Endothelial cell (in vitro differentiated cells): ENCODE data around the gene IQCF5. TPM values are rescaled to one million over a fixed set of nuclear protein-coding genes. Genes with fewer than 3 reads are reported as not detected.
"Not testable (repeated sequence)": the region's sequence is repeated elsewhere in the genome, so short reads cannot be mapped to it uniquely, and the experiment has no call there.

Experiments
- DNase-seq: peaks from one replicate; pipeline ENCODE4 v3.0.0; 2021; ENCODE audit warnings: low spot score
- H3K27ac Mint-ChIP-seq: one replicate; pipeline ENCODE4 v1.8.0; 2021; ENCODE audit warnings: mixed read lengths, inconsistent platforms; ENCODE audit not compliant: unreplicated experiment
- H3K27me3 Mint-ChIP-seq: one replicate; pipeline ENCODE4 v1.8.0; 2021; ENCODE audit warnings: mild to moderate bottlenecking, moderate library complexity, mixed read lengths, inconsistent platforms; ENCODE audit not compliant: unreplicated experiment
- H3K36me3 Mint-ChIP-seq: one replicate; pipeline ENCODE4 v1.8.0; 2021; ENCODE audit warnings: mild to moderate bottlenecking, low read depth, mixed read lengths, inconsistent platforms; ENCODE audit not compliant: unreplicated experiment
- H3K4me1 Mint-ChIP-seq: one replicate; pipeline ENCODE4 v1.8.0; 2021; ENCODE audit warnings: mild to moderate bottlenecking, mixed read lengths, inconsistent platforms; ENCODE audit not compliant: unreplicated experiment
- H3K4me3 Mint-ChIP-seq: one replicate; pipeline ENCODE4 v1.8.0; 2021; ENCODE audit warnings: mild to moderate bottlenecking, mixed read lengths, inconsistent platforms; ENCODE audit not compliant: unreplicated experiment
- H3K9me3 Mint-ChIP-seq: one replicate; pipeline ENCODE4 v1.8.0; 2021; ENCODE audit warnings: mixed read lengths, inconsistent platforms; ENCODE audit not compliant: unreplicated experiment
- CTCF ChIP-seq: fragments of 200-600 bp; sonication (generic); IDR thresholded peaks from one replicate; pipeline ENCODE4 v1.5.0; 2021; ENCODE audit warnings: antibody characterized with exemption; ENCODE audit not compliant: unreplicated experiment
- total RNA-seq: library from RNA; stranded (reverse); fragmentation: NEBNext Ultra II Directional; extraction: Animal tissue kit (Norgen Biotek cat#: 25700); gene quantifications from one replicate; pipeline ENCODE4 v1.2.1, GENCODE V29; 2021; ENCODE audit not compliant: unreplicated experiment

IQCF5 gene
- total RNA-seq, 1 donor from 2014 or later: not detected

- H3K9me3 Mint-ChIP-seq: no peaks in the 10 kb centered on the region
- H3K4me1 Mint-ChIP-seq: no peaks in the 10 kb centered on the region
- H3K27ac Mint-ChIP-seq: no peak overlapping the region
- H3K27me3 Mint-ChIP-seq: no peaks in the 10 kb centered on the region
- no peak overlapping the region for H3K4me3 Mint-ChIP-seq
- no peak for DNase-seq
- no peaks in the 10 kb centered on the region for H3K36me3 Mint-ChIP-seq
- TF ChIP-seq CTCF: no peak
These were observed 12.5 kb downstream of the IQCF5 start for GRCh38 chr3:51862886-51863285.

- no peak for DNase-seq
- H3K9me3 Mint-ChIP-seq: peaks cover 7% of the 10 kb centered on the region
- H3K36me3 Mint-ChIP-seq: peaks cover 10% of the 10 kb centered on the region
- no peak within 1 kb of the TSS for H3K4me3 Mint-ChIP-seq
- no peaks in the 10 kb centered on the region for H3K27me3 Mint-ChIP-seq
- no peak within 1 kb of the TSS for H3K27ac Mint-ChIP-seq
- TF ChIP-seq CTCF: no peak
- no peaks in the 10 kb centered on the region for H3K4me1 Mint-ChIP-seq
These were observed 14.4 kb downstream of the IQCF5 start, which contains the start of gene IQCF2 for GRCh38 chr3:51860703-51861665. TSS of gene IQCF2 (plus strand) at chr3:51861615. CDS start at chr3:51861667, 52 bp downstream.

GRCh38 chr3:51855411-51855810 lies 20.0 kb downstream of the IQCF5 start:
- H3K4me1 Mint-ChIP-seq, DNase-seq, H3K4me3 Mint-ChIP-seq, H3K27ac Mint-ChIP-seq, H3K9me3 Mint-ChIP-seq, H3K27me3 Mint-ChIP-seq: not testable (repeated sequence)
- H3K36me3 Mint-ChIP-seq: peaks cover 12% of the 10 kb centered on the region

GRCh38 chr3:51845129-51845528 lies 30.3 kb downstream of the IQCF5 start:
- DNase-seq: no peak
- Mint-ChIP-seq H3K27me3 (no peaks in the 10 kb centered on the region), H3K4me1 (peaks cover 7% of the 10 kb centered on the region), H3K27ac (no peak overlapping the region), H3K4me3 (no peak overlapping the region), H3K36me3 (no peaks in the 10 kb centered on the region), H3K9me3 (peaks cover 8% of the 10 kb centered on the region)
- TF ChIP-seq CTCF: no peak

GRCh38 chr3:51836606-51837005 lies 38.8 kb downstream of the IQCF5 start:
- Mint-ChIP-seq H3K4me1 (no peaks in the 10 kb centered on the region), H3K9me3 (peaks cover under 1% of the 10 kb centered on the region), H3K4me3 (no peak overlapping the region), H3K36me3 (peaks cover under 1% of the 10 kb centered on the region), H3K27me3 (no peaks in the 10 kb centered on the region), H3K27ac (no peak overlapping the region)
- no peak for TF ChIP-seq CTCF
- no peak for DNase-seq
